ENCODE results near the gene ZNF365. TPM values are rescaled to one million over a fixed set of nuclear protein-coding genes. Genes with fewer than 3 reads are reported as not detected.

ZNF365 gene
- total RNA-seq, 1 experiment from 2014 or later, result 1.8 TPM

DNA sequence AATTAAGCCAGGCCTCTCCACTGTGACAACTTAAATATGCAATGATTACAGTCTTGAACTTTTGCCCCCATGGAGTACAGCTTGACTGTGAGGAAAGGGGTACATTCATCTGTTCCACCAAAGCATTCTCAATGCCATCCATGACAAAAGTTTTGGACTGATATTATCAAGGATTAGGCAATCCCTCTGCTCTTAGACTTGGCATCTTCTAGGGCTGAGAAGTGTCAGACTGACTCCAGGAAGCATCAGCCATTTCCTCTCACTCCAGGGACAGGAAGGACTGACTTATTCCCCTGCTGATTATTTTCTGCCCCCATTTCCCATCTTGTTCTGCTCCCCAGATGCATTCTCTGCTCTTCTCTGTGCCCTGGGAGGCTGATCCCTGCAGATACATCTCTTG is 69.7 kb downstream of the ZNF365 start:
- BruUV-seq (replicated peaks), result no TSS peak

GRCh38 chr10:62446627-62447026 is 72.5 kb downstream of the ZNF365 start:
- DNase-seq (ENCODE audit: low read depth, low spot score) (no peak), ATAC-seq (no peak)
- H3K9ac ChIP-seq (ENCODE audit: low read length), result no peak overlapping the region
- no peaks in the 10 kb centered on the region for H3K9me2 ChIP-seq (ENCODE audit: insufficient read depth)
- ChIA-PET POLR2A (no interaction called here), RAD21 (ENCODE audit: low non-redundant PET in 1 of 2, low total read pairs in 2 of 2, uncharacterized antibody in 2 of 2, unreplicated experiment in 2 of 2) (no interaction called here), CTCF (interaction anchor here (1.3 kb wide), 1 partner anchor 10 kb away, joined by 4 read pairs; no protein-coding TSS in a partner anchor)
- no peak overlapping the region for H3K4me2 ChIP-seq (ENCODE audit: low read length)
- no peaks in the 10 kb centered on the region for H3K4me1 ChIP-seq (ENCODE audit: control insufficient read depth in 1 of 2, insufficient read depth in 2 of 2, low read length in 2 of 2)
- H2AFZ ChIP-seq (ENCODE audit: low read depth, low read length, poor library complexity, severe bottlenecking), result no peak overlapping the region
- TF ChIP-seq EZH2phosphoT487 (IDR thresholded peaks at IDR 0.05; ENCODE audit: borderline replicate concordance), result no peak
- TF ChIP-seq POLR2AphosphoS5 (IDR thresholded peaks at IDR 0.05; ENCODE audit: low read depth, low read length), result no peak
- BruUV-seq (replicated peaks), result no TSS peak
- no peaks in the 10 kb centered on the region for H3K27me3 ChIP-seq (ENCODE audit: insufficient read depth, low read length)
- no peaks in the 10 kb centered on the region for H3K9me3 ChIP-seq (ENCODE audit: control insufficient read depth in 1 of 2, insufficient read depth in 1 of 2, low read depth in 1 of 2, low read length in 2 of 2)
- no peaks in the 10 kb centered on the region for H4K20me1 ChIP-seq (ENCODE audit: insufficient read depth)
- no peak overlapping the region for H3K27ac ChIP-seq (ENCODE audit: low read depth, low read length)
- no peaks in the 10 kb centered on the region for H3K79me2 ChIP-seq (ENCODE audit: insufficient read depth, low read length)
- intact Hi-C loops (cut with micrococcal nuclease), result no loop called here
- H3K4me3 ChIP-seq (replicated peaks in 1 of 2; ENCODE audit: low read depth in 1 of 2, low read length in 2 of 2), result no peak overlapping the region
- no peaks in the 10 kb centered on the region for H3K36me3 ChIP-seq (ENCODE audit: control insufficient read depth in 1 of 2, insufficient read depth in 2 of 2, low read length in 2 of 2)

More for the DNA sequence above, 69.7 kb downstream of the ZNF365 start:
- no peak for TF ChIP-seq ZFX (IDR thresholded peaks at IDR 0.05)
- no peak for TF ChIP-seq POLR2AphosphoS5 (IDR thresholded peaks at IDR 0.05; ENCODE audit: low read depth, low read length)
- no peak for TF ChIP-seq ELF1 (IDR thresholded peaks at IDR 0.05; ENCODE audit: borderline replicate concordance, low read depth)
- TF ChIP-seq POLR2A (IDR thresholded peaks at IDR 0.05; ENCODE audit: borderline replicate concordance, extremely low read depth, insufficient read depth, insufficient read length), result no peak
- no peak for TF ChIP-seq ZNF274 (IDR thresholded peaks at IDR 0.05; ENCODE audit: low read depth, low read length)
- TF ChIP-seq, protein P1, sequence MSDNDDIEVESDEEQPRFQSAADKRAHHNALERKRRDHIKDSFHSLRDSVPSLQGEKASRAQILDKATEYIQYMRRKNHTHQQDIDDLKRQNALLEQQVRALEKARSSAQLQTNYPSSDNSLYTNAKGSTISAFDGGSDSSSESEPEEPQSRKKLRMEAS (IDR thresholded peaks at IDR 0.05), result no peak
- TF ChIP-seq, protein P2, sequence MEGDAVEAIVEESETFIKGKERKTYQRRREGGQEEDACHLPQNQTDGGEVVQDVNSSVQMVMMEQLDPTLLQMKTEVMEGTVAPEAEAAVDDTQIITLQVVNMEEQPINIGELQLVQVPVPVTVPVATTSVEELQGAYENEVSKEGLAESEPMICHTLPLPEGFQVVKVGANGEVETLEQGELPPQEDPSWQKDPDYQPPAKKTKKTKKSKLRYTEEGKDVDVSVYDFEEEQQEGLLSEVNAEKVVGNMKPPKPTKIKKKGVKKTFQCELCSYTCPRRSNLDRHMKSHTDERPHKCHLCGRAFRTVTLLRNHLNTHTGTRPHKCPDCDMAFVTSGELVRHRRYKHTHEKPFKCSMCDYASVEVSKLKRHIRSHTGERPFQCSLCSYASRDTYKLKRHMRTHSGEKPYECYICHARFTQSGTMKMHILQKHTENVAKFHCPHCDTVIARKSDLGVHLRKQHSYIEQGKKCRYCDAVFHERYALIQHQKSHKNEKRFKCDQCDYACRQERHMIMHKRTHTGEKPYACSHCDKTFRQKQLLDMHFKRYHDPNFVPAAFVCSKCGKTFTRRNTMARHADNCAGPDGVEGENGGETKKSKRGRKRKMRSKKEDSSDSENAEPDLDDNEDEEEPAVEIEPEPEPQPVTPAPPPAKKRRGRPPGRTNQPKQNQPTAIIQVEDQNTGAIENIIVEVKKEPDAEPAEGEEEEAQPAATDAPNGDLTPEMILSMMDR (IDR thresholded peaks at IDR 0.05 in 2 of 3, conservative IDR thresholded peaks at IDR 0.05 in 1 of 3; ENCODE audit: borderline replicate concordance in 1 of 3, insufficient read depth in 1 of 3, low read depth in 2 of 3, low read length in 2 of 3), result no peak
- TF ChIP-seq SIN3A (IDR thresholded peaks at IDR 0.05; ENCODE audit: low read depth), result no peak
- TF ChIP-seq CEBPB (IDR thresholded peaks at IDR 0.05; ENCODE audit: low read depth), result no peak
- TF ChIP-seq CBX3 (IDR thresholded peaks at IDR 0.05; ENCODE audit: low read depth), result no peak
- no peaks in the 10 kb centered on the region for H3K36me3 ChIP-seq (ENCODE audit: control insufficient read depth in 1 of 2, insufficient read depth in 2 of 2, low read length in 2 of 2)
- ATAC-seq (no peak), DNase-seq (ENCODE audit: low read depth, low spot score) (no peak)
- no peaks in the 10 kb centered on the region for H3K79me2 ChIP-seq (ENCODE audit: insufficient read depth, low read length)
- RAD21 ChIA-PET (ENCODE audit: low non-redundant PET in 1 of 2, low total read pairs in 2 of 2, uncharacterized antibody in 2 of 2, unreplicated experiment in 2 of 2), result no interaction called here
- no peaks in the 10 kb centered on the region for H3K4me1 ChIP-seq (ENCODE audit: control insufficient read depth in 1 of 2, insufficient read depth in 2 of 2, low read length in 2 of 2)
- H2AFZ ChIP-seq (ENCODE audit: low read depth, low read length, poor library complexity, severe bottlenecking), result no peak overlapping the region
- H3K27me3 ChIP-seq (ENCODE audit: insufficient read depth, low read length), result no peaks in the 10 kb centered on the region
- no peak overlapping the region for H3K9ac ChIP-seq (ENCODE audit: low read length)
- no peaks in the 10 kb centered on the region for H3K9me2 ChIP-seq (ENCODE audit: insufficient read depth)
- H3K9me3 ChIP-seq (ENCODE audit: control insufficient read depth in 1 of 2, insufficient read depth in 1 of 2, low read depth in 1 of 2, low read length in 2 of 2), result no peaks in the 10 kb centered on the region
- H3K4me2 ChIP-seq (ENCODE audit: low read length), result no peak overlapping the region
- no peaks in the 10 kb centered on the region for H4K20me1 ChIP-seq (ENCODE audit: insufficient read depth)
- intact Hi-C loops (cut with micrococcal nuclease), result no loop called here
- H3K27ac ChIP-seq (ENCODE audit: low read depth, low read length), result no peak overlapping the region
- CTCF ChIA-PET, result no interaction called here
- POLR2A ChIA-PET, result no interaction called here
- no peak overlapping the region for H3K4me3 ChIP-seq (replicated peaks in 1 of 2; ENCODE audit: low read depth in 1 of 2, low read length in 2 of 2)

All from HCT116 (cell line).